NCI-H1930 (cell line): ENCODE measurements around the gene TXNDC8.
"Not testable (repeated sequence)": the region's sequence is repeated elsewhere in the genome, so short reads cannot be mapped to it uniquely, and the experiment has no call there.

ENCODE experiments used
- DNase-seq, 2 experiments: peaks; one replicate each; lab custom pipeline; 2025; lab: John Stamatoyannopoulos, UW

TXNDC8 gene

GRCh38 chr9:110337727-110338126, at the start of gene TXNDC8:
TSS of gene TXNDC8 (minus strand) at chr9:110337863.
- DNase-seq, result no peak

DNA sequence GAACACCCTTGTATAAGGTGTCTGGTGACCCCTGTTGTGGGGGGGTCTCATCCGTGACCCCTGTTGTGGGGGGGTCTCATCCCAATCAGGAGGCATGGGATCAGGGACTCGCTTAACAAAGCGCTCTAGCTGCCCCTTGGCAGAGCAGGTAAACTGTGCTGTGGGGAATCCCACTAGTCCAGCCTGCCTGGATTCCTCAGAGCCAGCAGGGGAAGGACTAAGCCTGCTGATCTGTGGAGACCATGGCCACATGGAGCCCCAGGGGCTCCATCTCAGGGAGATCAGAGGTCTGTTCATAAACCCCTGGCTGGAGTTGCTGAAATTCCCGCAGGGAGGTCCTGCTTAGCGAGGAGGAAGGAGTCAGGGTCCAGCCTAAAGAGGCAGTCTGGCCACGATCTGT, 45.8 kb upstream of the TXNDC8 start:
- no peak for DNase-seq

GRCh38 chr9:110382731-110383130, 45.1 kb upstream of the TXNDC8 start:
- no peak for DNase-seq

- DNase-seq, result no peak
Observed at GRCh38 chr9:110371411-110372007, 33.8 kb upstream of the TXNDC8 start.

DNA sequence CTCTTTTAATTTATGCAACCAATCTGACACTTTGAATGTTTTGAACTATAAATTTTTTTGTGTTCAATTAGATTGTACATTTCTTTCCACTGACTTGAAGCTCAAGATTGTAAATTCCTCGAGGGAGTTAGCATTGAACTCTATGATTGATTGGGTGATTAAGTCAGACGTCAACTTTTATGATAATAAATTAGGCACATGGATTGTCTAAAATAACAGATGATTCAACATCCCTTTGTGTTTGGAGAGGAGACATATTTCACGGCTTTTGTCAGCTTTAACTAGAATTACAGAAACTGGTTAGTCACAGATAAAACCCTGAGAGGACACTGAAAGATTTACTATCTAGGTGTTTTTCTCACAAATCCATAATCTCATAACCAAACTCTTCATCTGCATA, 32.7 kb upstream of the TXNDC8 start:
- DNase-seq, result no peak

DNA sequence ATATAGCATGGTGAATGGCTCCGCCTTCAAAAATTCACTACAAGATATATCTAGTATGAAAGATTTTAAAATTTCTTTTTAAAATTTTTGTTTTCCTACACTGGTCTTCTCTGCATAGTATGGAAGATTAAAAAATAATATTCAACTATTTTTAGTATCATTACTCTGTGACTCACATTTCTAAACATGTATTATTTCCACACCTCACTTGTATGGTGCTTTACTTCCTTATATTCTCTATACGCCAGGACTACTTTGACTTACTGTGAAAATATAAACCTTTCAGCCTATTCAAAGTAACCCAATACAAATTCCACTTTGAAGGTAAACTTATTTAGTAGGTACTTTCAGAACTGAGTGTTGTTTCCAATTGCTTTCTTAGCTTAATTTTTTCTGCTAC, 26.8 kb upstream of the TXNDC8 start:
- no peak for DNase-seq

DNA sequence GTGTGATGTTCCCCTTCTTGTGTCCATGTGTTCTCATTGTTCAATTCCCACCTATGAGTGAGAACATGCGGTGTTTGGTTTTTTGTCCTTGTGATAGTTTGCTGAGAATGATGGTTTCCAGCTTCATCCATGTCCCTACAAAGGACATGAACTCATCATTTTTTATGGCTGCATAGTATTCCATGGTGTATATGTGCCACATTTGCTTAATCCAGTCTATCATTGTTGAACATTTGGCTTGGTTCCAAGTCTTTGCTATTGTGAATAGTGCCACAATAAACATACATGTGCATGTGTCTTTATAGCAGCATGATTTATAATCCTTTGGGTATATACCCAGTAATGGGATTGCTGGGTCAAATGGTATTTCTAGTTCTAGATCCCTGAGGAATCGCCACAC, 21.3 kb upstream of the TXNDC8 start:
- DNase-seq, result not testable (repeated sequence)

DNA sequence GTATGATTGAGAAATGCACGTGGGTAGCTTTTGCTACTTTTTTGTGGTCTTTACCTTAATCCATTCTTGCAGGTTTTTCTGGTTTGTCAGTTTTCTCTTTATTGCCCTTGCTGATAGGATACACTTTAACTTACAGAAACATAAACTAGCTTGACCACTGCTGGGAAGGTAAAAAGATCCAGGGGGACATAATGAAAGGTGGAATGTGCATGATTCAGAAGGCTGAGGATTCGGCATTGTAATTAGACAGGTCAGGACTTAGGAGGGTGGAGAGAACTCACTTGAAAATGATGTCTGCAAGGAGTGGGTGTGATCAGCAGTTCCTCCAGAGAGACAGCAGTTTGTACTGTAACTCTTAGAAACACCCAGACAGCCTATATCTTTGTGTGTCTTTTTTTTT, 19.8 kb upstream of the TXNDC8 start:
- DNase-seq, result no peak

DNA sequence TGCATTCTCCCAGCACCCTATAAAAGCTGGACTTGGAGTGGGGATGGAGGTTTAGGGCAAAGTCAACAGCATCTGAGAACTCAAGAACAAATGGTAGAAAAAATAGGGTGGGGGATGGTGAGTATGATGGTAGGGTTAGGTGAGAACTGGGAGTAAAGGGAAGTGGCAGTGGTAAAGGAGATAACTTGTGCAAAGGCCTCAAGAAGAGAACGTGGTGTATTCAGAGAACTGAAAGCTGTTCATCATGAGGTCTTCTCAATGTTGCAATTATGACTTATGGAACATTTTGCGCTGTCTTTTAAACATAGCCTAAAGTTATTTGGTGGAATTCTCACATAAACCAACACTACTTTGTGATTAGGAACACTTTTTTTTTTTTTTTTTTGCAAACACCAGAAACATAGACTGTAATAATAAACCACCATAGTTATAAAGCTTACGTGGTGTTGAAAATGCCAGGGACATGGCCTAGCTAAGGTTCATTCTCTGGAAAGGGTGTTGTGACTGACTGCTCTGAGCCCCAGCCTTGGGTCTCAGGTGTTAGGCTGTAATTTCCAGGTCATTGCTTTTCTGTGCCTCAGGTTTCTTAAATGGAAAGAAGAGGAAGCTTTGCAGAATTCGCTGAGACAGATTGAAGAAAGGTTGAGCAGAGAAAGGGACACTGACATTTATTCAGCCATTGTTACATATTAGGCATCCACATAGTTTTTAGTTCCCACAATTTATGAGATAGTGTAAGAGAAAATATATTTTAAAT, 19.2 kb upstream of the TXNDC8 start:
- DNase-seq, result no peak

DNA sequence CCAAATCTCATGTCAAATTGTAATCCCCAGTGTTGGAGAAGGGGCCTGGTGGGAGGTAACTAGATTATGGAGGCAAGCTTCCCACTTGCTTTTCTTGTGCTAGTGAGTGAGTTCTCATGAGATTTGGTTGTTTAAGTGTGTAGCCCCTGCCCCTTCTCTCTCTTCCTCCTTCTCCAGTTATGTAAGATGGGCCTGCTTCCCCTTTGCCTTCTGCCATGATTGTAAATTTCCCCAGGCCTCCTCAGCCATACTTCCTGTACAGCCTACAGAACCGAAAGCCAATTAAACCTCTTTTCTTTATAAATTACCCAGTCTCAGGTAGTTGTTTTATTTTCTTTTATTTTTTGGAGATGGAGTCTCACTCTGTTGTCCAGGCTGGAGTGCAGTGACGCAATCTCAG, 18.2 kb upstream of the TXNDC8 start:
- no peak for DNase-seq

DNA sequence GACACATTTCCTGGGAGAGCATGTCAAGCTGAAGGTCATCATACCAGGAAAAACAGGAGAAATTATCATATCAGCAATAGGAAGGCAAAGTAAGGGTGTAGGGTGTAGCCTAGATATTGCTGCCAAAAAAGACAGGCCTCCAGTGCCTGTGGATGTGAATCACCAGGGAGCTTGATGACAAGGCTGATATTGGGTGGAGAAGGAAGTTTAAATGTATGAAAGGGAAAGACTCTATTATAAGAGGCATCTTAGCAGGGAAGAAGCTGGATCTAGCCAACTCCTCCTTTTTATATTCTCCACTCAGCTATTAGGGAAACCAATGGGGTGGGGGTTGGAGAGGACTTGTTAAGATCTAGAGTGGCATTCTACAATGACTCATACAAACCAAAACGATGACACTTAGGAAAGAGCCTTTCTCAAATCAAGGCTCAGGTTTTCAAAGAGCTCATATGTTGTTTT, 13.4 kb upstream of the TXNDC8 start:
- no peak for DNase-seq

GRCh38 chr9:110346325-110346724, 8.7 kb upstream of the TXNDC8 start:
- DNase-seq, result no peak

DNA sequence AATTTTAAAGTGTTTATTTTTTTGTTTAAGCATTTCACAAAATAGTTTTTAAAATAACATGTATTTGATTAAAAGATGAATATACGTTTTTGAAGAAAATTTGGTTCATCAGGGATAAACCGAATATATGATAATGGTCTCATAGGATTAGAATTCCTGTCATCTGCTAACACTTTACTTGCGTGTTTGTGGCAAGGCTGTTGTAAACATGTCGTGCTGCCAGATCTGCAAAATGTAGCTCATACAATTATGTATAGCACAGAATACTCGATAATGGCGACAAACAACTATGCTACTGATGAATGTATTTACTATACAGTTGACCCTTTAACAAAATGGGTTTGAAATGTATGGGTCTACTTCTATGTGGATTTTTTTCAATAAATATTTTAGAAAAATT, 7.2 kb upstream of the TXNDC8 start:
- DNase-seq, result no peak

- DNase-seq, result no peak
Observed at GRCh38 chr9:110343551-110343950, 5.9 kb upstream of the TXNDC8 start.

- no peak for DNase-seq
Observed at GRCh38 chr9:110340306-110340705, 2.6 kb upstream of the TXNDC8 start.

DNA sequence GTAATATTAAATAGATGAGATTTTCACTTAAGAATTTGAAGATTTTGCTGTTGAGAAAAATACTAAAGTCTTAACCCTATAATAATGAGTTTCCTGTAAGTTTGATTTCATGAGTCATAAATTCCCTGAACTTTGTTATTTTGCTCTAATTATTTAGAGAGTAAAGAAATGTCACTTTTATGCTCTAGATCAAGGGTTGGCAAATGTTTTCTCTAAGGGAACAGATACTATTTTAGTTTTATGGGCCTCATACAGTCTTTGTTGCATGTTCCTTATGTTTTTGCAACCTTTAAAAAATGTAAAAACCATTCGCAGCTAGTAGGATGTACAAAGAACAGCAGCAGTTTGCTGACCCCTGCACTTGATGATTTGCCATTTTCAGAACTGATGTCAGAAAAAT, 480 bp upstream of the TXNDC8 start:
- DNase-seq, result no peak

- DNase-seq, result no peak
Observed at GRCh38 chr9:110336363-110336762, 1.3 kb downstream of the TXNDC8 start.

GRCh38 chr9:110334871-110335270, 2.8 kb downstream of the TXNDC8 start:
- DNase-seq, result no peak

GRCh38 chr9:110334183-110334582, 3.5 kb downstream of the TXNDC8 start:
- DNase-seq, result no peak

DNA sequence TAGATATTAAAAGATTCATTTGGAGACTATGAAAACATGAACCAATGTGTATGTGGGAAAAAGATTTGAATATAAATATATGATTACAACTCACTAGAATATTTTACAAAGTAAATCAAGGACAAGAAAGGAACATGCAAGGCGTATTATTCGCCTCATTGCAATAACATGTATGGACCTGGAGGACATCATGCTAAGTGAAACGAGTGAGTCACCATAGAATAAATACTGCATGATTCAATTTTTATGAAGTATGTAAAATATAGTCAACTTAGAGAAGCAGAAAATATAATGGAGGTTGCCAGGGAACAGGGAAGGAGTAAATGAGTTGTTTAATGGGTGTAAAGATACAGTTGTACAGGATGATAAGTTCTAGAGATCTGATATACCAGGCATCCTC, 4.9 kb downstream of the TXNDC8 start:
- no peak for DNase-seq

GRCh38 chr9:110330484-110331105, 7.1 kb downstream of the TXNDC8 start:
- no peak for DNase-seq

- DNase-seq, result no peak
Observed at GRCh38 chr9:110329639-110330230, 7.9 kb downstream of the TXNDC8 start.

- no peak for DNase-seq
Observed at GRCh38 chr9:110328763-110329162, 8.9 kb downstream of the TXNDC8 start.
